NCI-H510A (cell line): ENCODE data around the gene KCNG1.
"Not testable (repeated sequence)": the region's sequence is repeated elsewhere in the genome, so short reads cannot be mapped to it uniquely, and the experiment has no call there.

Experiments used
- DNase-seq: peaks from one replicate; lab custom pipeline; 2025; lab: John Stamatoyannopoulos, UW

KCNG1 gene

GRCh38 chr20:50981714-50982048 is 41.2 kb downstream of the KCNG1 start:
- no peak for DNase-seq

DNA sequence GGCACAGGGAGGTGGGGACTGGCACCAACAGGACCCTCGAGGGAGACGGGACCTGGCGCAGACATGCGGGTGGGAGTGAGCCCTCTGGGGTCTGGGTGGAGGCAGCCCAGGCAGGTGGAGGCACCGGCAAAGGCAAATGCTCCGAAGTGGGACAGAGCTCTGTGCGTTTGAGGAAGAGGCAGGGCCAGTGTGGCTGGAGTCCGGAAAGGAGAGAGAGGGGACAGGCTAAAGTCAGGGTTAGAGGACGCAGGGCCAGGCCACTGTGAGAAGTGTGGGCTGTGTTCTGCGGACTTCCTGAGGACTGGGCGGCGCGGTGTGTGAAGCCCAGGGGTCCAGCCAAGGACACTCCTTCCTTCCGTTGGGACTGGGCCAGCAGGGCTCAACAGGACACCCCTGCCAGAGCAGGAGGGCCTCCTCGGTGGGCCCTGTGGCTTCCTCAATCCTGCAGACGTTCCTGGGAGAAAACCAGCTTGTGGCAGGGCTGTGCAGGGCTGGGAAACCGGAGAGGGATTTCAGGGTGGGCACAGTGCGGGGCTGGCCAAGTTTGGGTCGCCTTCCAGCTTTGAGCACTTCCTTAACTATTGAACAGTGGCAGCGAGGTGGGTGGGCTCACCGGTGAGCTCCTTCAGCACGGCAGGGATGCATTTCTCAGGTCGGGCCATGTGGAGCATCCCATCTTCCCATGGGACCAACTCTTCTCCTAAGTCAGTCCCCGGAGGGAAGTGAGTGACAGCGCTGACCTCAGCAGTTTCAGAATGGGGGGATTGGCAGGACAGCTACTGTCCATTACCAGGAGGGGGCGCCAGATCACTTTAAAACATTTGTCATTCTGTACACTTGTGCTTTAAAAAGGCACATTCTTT is 41.8 kb downstream of the KCNG1 start:
- no peak for DNase-seq

- no peak for DNase-seq
These were observed 42.7 kb downstream of the KCNG1 start for GRCh38 chr20:50980071-50980681.

DNA sequence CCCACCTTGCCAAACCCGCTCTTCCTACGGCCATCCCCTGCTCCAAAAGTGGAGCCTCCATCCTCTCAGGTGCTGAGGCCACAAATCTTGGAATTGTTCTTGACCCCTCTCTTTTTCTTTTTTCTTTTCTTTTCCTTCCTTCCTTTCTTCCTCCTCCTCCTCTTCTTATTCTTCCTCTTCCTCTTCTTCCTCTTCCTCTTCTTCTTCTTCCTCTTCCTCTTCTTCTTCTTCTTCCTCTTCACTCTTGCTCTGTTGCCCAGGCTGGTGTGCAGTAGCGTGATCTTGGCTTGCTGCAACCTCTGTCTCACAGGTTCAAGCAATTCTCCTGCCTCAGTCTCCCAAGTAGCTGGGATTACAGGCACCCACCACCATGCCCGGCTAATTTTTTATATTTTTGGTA is 44.4 kb downstream of the KCNG1 start:
- not testable (repeated sequence) for DNase-seq

DNA sequence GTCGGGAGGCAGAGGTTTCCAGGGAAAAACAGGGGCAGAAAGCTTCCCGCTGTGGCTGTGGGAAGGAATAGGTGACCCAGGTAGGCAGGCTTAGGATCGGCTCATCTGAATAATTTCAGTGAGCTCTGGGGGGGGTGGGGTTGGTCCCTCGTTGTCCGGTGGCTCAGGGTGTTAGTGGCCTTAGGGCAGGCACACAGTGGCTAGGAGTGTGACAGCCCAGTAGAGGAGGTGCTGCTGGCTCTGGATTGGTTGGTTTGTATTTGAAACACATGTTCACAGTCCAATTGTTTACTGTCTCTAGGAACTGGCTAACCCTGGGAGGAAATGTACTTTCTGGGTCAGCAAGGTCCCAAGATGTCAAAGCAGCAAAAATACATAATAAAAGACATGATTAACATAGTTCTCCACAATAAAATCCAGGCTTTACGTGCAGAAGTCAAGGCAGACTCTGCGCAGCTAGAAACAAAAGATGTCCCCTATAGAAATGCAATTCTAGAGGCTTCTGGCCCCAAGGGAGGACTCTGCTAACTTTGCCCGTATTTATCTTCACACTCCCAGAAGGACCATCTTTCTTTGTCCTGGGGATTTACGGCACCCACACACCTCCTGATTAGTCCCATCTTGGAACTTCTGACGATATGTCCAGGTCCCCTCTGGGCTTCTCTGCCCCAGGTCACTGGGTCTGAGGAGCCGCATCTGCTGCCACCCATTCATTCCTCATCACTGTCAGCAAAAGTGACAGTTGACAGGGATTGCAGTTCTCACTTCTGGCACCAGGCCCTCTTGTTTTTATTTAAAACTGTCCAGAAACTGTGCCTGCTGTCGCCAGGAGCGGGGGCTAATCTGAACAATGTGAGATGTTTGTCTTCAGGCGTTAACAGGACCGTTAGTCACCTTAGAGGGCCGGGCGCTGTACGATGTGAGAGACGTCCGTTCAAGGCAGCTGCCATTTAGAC is 45.6 kb downstream of the KCNG1 start:
- no peak for DNase-seq

DNA sequence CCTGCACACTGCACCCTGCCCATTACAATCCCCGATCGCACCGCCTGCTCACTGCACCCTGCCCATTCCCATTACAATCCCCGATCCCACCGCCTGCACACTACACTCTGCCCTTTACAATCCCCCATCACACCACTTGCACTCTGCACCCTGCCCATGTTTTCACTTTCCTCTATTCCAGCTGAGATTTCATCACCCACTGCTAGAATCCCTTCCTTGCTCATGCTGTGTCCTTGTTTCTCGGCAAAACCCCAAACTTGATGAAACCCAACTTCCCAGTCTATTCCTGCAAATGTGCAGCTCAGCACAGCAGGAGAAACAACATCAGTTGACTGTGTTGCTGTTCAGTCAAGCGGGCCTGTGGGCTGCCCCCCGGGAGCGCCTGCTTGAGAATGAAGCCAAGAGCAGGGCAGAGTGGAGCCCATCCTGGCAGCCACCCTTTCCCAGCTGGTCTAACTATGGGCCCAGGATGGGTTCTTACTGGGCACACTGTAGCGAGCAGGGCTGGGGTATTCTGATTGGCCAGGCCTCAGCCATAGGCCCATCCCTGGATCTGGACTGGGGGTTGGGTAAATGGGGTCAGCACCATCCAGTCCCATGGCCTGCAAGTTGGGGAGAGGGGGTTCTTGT is 47.1 kb downstream of the KCNG1 start:
- DNase-seq, result no peak

- no peak for DNase-seq
These were observed 53.0 kb downstream of the KCNG1 start for GRCh38 chr20:50969912-50970311.

GRCh38 chr20:50969435-50969834 is 53.5 kb downstream of the KCNG1 start:
- DNase-seq, result no peak

GRCh38 chr20:50968289-50968688 is 54.6 kb downstream of the KCNG1 start:
- no peak for DNase-seq

GRCh38 chr20:50967586-50967985 is 55.3 kb downstream of the KCNG1 start:
- no peak for DNase-seq

DNA sequence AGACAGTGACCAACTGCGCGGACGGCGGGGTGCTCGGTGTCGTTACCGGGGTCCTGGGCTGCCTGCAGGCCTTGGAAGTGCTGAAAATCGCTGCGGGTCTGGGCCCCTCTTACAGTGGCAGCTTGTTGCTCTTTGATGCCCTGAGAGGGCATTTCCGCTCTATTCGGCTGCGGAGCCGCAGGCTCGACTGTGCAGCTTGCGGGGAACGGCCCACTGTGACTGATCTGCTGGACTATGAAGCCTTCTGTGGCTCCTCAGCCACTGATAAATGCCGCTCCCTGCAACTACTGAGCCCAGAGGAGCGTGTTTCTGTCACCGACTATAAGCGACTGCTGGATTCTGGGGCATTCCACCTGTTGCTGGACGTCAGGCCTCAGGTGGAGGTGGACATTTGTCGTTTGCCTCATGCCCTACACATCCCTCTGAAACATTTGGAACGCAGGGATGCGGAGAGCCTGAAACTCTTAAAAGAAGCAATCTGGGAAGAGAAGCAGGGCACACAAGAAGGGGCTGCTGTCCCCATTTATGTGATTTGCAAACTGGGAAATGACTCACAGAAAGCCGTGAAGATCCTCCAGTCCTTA is 63.3 kb downstream of the KCNG1 start:
- DNase-seq, result no peak

- DNase-seq, result peak; percentile 81
These were observed 64.0 kb downstream of the KCNG1 start, which contains the start of gene MOCS3 for GRCh38 chr20:50958615-50959542. TSS of gene MOCS3 (plus strand) at chr20:50958818. CDS start at chr20:50958843, 25 bp downstream.

DNA sequence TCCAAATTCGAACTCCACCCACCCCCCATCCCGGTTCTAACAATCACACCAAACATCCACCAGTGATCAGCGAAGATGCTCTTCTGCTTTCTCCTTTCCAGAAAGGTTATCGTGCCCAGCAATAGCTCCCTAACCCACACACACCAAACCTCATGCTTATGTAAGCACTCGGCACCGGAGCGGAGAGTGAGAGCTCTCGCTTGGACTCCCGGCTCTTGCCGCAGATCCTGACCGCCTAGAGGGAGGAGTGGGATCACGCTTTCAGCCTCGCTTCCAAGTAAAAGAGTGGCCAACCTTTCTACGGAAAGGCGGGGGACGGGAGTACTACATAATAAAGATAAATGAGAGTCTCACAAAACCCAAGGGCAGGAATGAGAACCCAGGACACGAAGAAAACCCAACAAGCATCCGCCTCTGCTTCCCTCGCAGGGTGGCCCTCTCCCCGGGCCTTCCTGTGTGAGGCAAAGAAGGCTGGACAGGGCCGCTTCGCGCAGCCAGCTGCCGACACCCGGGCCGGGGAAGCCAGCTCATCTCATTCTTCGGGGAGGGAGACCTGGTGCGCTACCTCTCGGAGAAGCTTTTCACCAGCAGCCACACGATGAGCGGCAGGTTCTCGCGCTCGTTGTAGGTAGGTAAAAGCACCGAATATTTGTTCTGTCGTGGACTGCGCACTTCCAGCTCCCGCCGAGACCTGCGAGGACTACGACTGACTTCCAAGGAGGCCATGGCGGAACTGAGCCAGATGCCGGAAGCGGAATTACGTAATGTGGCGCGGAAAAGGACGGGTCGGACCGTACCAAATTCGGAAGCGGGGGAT is 64.9 kb downstream of the KCNG1 start, which contains the start of gene DPM1:
TSS of gene DPM1 (minus strand) at position 735 of the 817 bp plus-strand sequence. CDS start at position 726, 9 bp downstream.
- DNase-seq, result peak; percentile 79

- no peak for DNase-seq
These were observed 65.6 kb downstream of the KCNG1 start for GRCh38 chr20:50957276-50957675.

- no peak for DNase-seq
These were observed 69.1 kb downstream of the KCNG1 start for GRCh38 chr20:50953821-50954220.
